HEK293 (cell line): ENCODE measurements around the gene PRKACB.

Experiments
- ATF2 ChIP-seq: fragments of 450-650 bp; formaldehyde crosslinking; IDR thresholded peaks from 2 replicates; pipeline ENCODE4 v1.5.1; 2016; ENCODE audit warnings: missing biosample characterization, missing genetic modification characterization, low read depth
- BCL11B ChIP-seq: fragments of 450-650 bp; formaldehyde crosslinking; IDR thresholded peaks from 2 replicates; pipeline ENCODE4 v1.5.1; 2016; ENCODE audit warnings: low read depth, missing biosample characterization, missing genetic modification characterization
- CTCF ChIP-seq: fragments of 450-650 bp; formaldehyde crosslinking; IDR thresholded peaks from 2 replicates; pipeline ENCODE4 v1.5.1; 2016; ENCODE audit warnings: missing biosample characterization, missing genetic modification characterization
- SALL2 ChIP-seq: fragments of 450-650 bp; formaldehyde crosslinking; IDR thresholded peaks from 2 replicates; pipeline ENCODE4 v1.5.0; 2017; ENCODE audit warnings: missing biosample characterization, mild to moderate bottlenecking, missing genetic modification characterization, borderline replicate concordance
- YY1 ChIP-seq: fragments of 450-650 bp; formaldehyde crosslinking; IDR thresholded peaks from 2 replicates; pipeline ENCODE4 v1.5.1; 2018; ENCODE audit warnings: missing biosample characterization, missing genetic modification characterization
- ZBTB1 ChIP-seq: fragments of 450-650 bp; formaldehyde crosslinking; IDR thresholded peaks from 2 replicates; pipeline ENCODE4 v1.5.1; 2016; ENCODE audit warnings: missing biosample characterization, missing genetic modification characterization
- ZFP69B ChIP-seq: fragments of 450-650 bp; formaldehyde crosslinking; IDR thresholded peaks from 2 replicates; pipeline ENCODE4 v1.5.1; 2016; ENCODE audit warnings: missing biosample characterization, missing genetic modification characterization
- ZNF169 ChIP-seq: fragments of 450-650 bp; formaldehyde crosslinking; IDR thresholded peaks from 2 replicates; pipeline ENCODE4 v1.5.1; 2016; ENCODE audit warnings: missing biosample characterization, missing genetic modification characterization
- ZNF18 ChIP-seq: fragments of 450-650 bp; formaldehyde crosslinking; IDR thresholded peaks from 2 replicates; pipeline ENCODE4 v1.5.1; 2016; ENCODE audit warnings: missing biosample characterization, missing genetic modification characterization
- ZNF274 ChIP-seq, 2 experiments: fragments of 200-500 bp in 1 of 2; fragments of 450-650 bp in 1 of 2; sonication (Bioruptor generic) in 1 of 2; formaldehyde crosslinking in 1 of 2; IDR thresholded peaks; 2 replicates each; pipeline versions ENCODE4 v1.5.1 to v1.6.1; 2014 to 2016; ENCODE audit warnings: borderline replicate concordance in 1 of 2, inconsistent platforms in 1 of 2, low read length in 1 of 2, missing biosample characterization in 1 of 2, missing genetic modification characterization in 1 of 2
- ZNF549 ChIP-seq: fragments of 450-650 bp; IDR thresholded peaks from 2 replicates; pipeline ENCODE4 v1.5.1; 2018; ENCODE audit warnings: missing biosample characterization, missing genetic modification characterization, mild to moderate bottlenecking, inconsistent platforms, moderate library complexity
- ZNF76 ChIP-seq: fragments of 450-650 bp; formaldehyde crosslinking; IDR thresholded peaks from 2 replicates; pipeline ENCODE4; 2016; ENCODE audit warnings: low read depth, missing biosample characterization, missing genetic modification characterization, borderline replicate concordance
- ZNF830 ChIP-seq: fragments of 450-650 bp; IDR thresholded peaks from 2 replicates; pipeline ENCODE4 v1.5.0; 2018; ENCODE audit warnings: missing biosample characterization, missing genetic modification characterization, low read depth, mild to moderate bottlenecking, moderate library complexity

- TF ChIP-seq ZNF76: no peak
- TF ChIP-seq ZNF274 (IDR thresholded peaks at IDR 0.05; ENCODE audit: low read length): no peak
- no peak for TF ChIP-seq ZNF274 (tag by site-specific recombination; IDR thresholded peaks at IDR 0.05; ENCODE audit: borderline replicate concordance)
- TF ChIP-seq ZBTB1 (tag by site-specific recombination): no peak
- no peak for TF ChIP-seq CTCF (tag by site-specific recombination)
- TF ChIP-seq ZNF18 (tag by site-specific recombination): no peak
- TF ChIP-seq ZFP69B: no peak
- TF ChIP-seq ZNF830: no peak
- no peak for TF ChIP-seq BCL11B
- no peak for TF ChIP-seq ZNF549 (tag by site-specific recombination)
- no peak for TF ChIP-seq ATF2 (tag by site-specific recombination)
- TF ChIP-seq SALL2: no peak
- no peak for TF ChIP-seq YY1
- TF ChIP-seq ZNF169 (tag by site-specific recombination): no peak
Observed at GRCh38 chr1:84133479-84133878, 10.6 kb upstream of the PRKACB start.
